ENCODE measurements around the gene ITGA11.
"Not testable (repeated sequence)": the region's sequence is repeated elsewhere in the genome, so short reads cannot be mapped to it uniquely, and the experiment has no call there.

The ITGA11 gene

DNA sequence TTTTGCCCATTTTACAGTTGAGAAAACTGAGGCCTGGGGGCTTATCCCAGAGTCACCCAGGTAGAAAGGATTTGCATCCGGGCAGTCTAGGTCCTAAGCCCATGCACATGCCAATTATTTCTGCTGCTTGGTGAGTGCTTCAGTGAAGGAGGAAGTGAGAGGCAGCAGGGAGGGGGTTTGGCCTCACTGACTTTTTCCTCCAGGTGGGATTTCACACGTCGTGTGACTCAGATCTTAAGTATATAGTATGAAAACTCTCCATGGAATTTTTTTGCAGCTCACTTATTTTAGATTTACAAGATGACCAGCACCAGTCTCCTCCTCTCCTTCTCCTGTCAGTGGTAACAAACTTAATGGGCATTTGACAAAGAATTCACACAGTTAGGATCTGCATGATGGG lies 4.6 kb downstream of the ITGA11 start:
- DNase-seq, result no peak
- TF ChIP-seq, protein P1, sequence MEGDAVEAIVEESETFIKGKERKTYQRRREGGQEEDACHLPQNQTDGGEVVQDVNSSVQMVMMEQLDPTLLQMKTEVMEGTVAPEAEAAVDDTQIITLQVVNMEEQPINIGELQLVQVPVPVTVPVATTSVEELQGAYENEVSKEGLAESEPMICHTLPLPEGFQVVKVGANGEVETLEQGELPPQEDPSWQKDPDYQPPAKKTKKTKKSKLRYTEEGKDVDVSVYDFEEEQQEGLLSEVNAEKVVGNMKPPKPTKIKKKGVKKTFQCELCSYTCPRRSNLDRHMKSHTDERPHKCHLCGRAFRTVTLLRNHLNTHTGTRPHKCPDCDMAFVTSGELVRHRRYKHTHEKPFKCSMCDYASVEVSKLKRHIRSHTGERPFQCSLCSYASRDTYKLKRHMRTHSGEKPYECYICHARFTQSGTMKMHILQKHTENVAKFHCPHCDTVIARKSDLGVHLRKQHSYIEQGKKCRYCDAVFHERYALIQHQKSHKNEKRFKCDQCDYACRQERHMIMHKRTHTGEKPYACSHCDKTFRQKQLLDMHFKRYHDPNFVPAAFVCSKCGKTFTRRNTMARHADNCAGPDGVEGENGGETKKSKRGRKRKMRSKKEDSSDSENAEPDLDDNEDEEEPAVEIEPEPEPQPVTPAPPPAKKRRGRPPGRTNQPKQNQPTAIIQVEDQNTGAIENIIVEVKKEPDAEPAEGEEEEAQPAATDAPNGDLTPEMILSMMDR (IDR thresholded peaks at IDR 0.05; ENCODE audit: low read depth, low read length, missing control alignments), result no peak
- H3K27ac ChIP-seq, result no peak overlapping the region
- no peak overlapping the region for H3K4me3 ChIP-seq (ENCODE audit: low read depth, low read length)
- H3K27me3 ChIP-seq (replicated peaks), result no peaks in the 10 kb centered on the region
- H3K36me3 ChIP-seq (replicated peaks), result peaks cover 16% of the 10 kb centered on the region
- in situ Hi-C loops (cut with HindIII; ENCODE audit: low pct_ligation_motif_present, low sequenced_read_pairs), result no loop called here

DNA sequence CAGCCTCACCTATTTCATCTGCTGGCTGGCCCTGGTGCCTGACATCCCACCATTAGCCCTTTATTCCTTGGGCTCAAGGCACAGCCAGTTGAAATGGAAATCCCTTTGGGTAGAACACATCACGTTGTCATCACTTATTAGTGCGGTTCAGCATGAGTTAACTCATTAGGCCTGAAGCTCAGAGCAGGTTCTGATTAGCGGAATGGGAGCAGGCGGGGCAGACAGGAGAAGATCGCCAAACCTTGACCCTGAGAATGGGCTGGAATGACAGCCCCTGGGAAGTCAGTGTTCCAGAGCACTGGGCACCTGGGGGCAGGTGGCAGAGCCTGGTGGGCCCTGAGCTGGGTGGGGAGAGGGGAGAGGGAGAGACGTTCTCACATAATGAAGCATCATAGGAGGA lies 5.8 kb downstream of the ITGA11 start:
- H3K36me3 ChIP-seq (replicated peaks), result peaks cover 16% of the 10 kb centered on the region
- DNase-seq, result no peak
- no peaks in the 10 kb centered on the region for H3K27me3 ChIP-seq (replicated peaks)
- no peak overlapping the region for H3K27ac ChIP-seq
- no peak overlapping the region for H3K4me3 ChIP-seq (ENCODE audit: low read depth, low read length)
- TF ChIP-seq, protein P1 (IDR thresholded peaks at IDR 0.05; ENCODE audit: low read depth, low read length, missing control alignments), result no peak
- in situ Hi-C loops (cut with HindIII; ENCODE audit: low pct_ligation_motif_present, low sequenced_read_pairs), result no loop called here

GRCh38 chr15:68425428-68426060 lies 6.4 kb downstream of the ITGA11 start:
- in situ Hi-C loops (cut with HindIII; ENCODE audit: low pct_ligation_motif_present, low sequenced_read_pairs), result no loop called here
- DNase-seq, result no peak
- no peak overlapping the region for H3K4me3 ChIP-seq (ENCODE audit: low read depth, low read length)
- H3K36me3 ChIP-seq (replicated peaks), result peaks cover 16% of the 10 kb centered on the region
- H3K27ac ChIP-seq, result no peak overlapping the region
- TF ChIP-seq, protein P1 (IDR thresholded peaks at IDR 0.05; ENCODE audit: low read depth, low read length, missing control alignments), result no peak
- H3K27me3 ChIP-seq (replicated peaks), result no peaks in the 10 kb centered on the region

- DNase-seq, result no peak
- TF ChIP-seq, protein P1 (IDR thresholded peaks at IDR 0.05; ENCODE audit: low read depth, low read length, missing control alignments), result no peak
- in situ Hi-C loops (cut with HindIII; ENCODE audit: low pct_ligation_motif_present, low sequenced_read_pairs), result no loop called here
- Histone ChIP-seq H3K4me3 (ENCODE audit: low read depth, low read length) (no peak overlapping the region), H3K27me3 (replicated peaks) (no peaks in the 10 kb centered on the region), H3K27ac (no peak overlapping the region), H3K36me3 (replicated peaks) (peaks cover 16% of the 10 kb centered on the region)
Measured at GRCh38 chr15:68424754-68425390, 7.1 kb downstream of the ITGA11 start.

DNA sequence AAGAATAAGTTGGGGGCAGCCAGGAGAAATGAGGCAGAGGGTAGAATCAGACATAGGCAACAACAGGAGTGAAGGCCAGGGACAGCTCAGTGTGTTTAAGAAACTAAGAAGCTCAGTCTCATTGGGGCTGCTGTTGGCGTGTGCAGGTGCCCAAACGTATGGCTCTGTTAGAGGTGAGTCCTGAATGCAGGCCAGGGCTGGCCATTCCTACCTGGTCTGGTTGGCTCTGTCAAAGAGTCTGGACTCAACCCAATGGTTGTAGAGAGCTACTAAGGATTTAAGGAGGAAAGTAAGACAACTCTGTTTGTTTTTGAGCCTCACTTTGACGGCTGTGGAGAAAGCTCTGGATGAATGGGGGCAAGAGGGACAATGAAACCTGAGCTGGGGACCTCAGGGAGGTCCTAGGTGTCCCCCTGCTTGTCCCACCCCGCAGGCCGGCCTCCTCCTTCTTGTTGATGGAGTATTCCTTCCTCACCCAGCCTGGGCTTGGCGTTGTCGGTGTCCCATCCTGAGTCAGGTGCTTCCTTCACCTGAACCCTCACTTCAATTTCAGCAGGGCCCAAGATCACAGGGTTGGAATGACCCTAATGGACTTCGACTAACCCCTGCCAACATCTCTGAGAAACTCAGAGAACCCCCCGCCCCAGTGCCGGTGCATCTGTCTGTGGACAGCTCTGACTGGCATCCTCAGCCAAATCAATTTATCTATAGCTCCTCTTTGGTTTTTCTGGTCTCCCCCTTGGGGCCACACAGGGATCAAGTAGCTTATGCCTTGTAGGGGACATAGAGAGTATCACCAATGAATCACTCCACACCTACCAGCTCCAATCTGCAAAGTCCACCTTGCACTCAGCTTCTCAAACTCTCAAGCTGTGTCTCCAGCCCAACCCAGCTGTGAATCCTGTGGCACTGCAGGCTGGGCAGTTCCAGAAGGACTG lies 8.3 kb downstream of the ITGA11 start:
- Histone ChIP-seq H3K36me3 (replicated peaks) (peaks cover 16% of the 10 kb centered on the region), H3K27ac (no peak overlapping the region), H3K27me3 (replicated peaks) (no peaks in the 10 kb centered on the region), H3K4me3 (ENCODE audit: low read depth, low read length) (no peak overlapping the region)
- in situ Hi-C loops (cut with HindIII; ENCODE audit: low pct_ligation_motif_present, low sequenced_read_pairs), result no loop called here
- no peak for DNase-seq
- TF ChIP-seq, protein P1 (IDR thresholded peaks at IDR 0.05; ENCODE audit: low read depth, low read length, missing control alignments), result no peak

- H3K4me3 ChIP-seq (ENCODE audit: low read depth, low read length); H3K27me3 ChIP-seq (replicated peaks); H3K27ac ChIP-seq; DNase-seq; in situ Hi-C loops (cut with HindIII; ENCODE audit: low pct_ligation_motif_present, low sequenced_read_pairs): not testable (repeated sequence)
- H3K36me3 ChIP-seq (replicated peaks), result peaks cover 16% of the 10 kb centered on the region
Measured at GRCh38 chr15:68422403-68423145, 9.4 kb downstream of the ITGA11 start.

All from brain microvascular endothelial cell (primary cell).